NCI-H526 treated with DMSO at 0.1 percent for 48 hours (cell line): ENCODE measurements around the gene PHYH.
"Not testable (repeated sequence)": the region's sequence is repeated elsewhere in the genome, so short reads cannot be mapped to it uniquely, and the experiment has no call there.

Experiments used
- DNase-seq: peaks from one replicate; lab custom pipeline; 2025; lab: John Stamatoyannopoulos, UW

Gene PHYH

GRCh38 chr10:13321576-13321975 is 21.7 kb upstream of the PHYH start:
- no peak for DNase-seq

GRCh38 chr10:13319166-13319565 is 19.3 kb upstream of the PHYH start:
- DNase-seq: no peak

DNA sequence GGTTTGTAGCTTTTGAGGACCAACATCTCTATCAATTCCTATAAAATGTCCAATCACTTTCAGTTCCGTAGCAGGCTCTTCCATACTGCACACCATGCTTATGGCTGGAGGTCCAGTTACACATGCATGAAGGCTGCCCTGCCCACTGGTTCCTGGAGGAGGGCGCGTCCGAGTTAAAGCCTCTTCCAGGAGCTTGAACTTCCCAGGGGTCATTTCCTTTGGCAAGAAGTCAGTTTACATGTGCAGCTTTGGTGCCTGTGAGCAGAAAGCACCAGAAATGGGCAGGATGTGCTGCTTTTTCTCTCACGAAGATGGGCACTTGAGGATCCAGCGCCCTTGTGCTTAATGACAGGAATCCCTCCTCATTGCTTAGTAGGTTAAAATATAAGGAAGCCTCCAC is 17.6 kb upstream of the PHYH start:
- no peak for DNase-seq

- no peak for DNase-seq
These were observed 16.9 kb upstream of the PHYH start for GRCh38 chr10:13316635-13317311.

GRCh38 chr10:13315361-13315760 is 15.5 kb upstream of the PHYH start:
- no peak for DNase-seq

GRCh38 chr10:13311177-13311575 is 11.3 kb upstream of the PHYH start:
- no peak for DNase-seq

DNA sequence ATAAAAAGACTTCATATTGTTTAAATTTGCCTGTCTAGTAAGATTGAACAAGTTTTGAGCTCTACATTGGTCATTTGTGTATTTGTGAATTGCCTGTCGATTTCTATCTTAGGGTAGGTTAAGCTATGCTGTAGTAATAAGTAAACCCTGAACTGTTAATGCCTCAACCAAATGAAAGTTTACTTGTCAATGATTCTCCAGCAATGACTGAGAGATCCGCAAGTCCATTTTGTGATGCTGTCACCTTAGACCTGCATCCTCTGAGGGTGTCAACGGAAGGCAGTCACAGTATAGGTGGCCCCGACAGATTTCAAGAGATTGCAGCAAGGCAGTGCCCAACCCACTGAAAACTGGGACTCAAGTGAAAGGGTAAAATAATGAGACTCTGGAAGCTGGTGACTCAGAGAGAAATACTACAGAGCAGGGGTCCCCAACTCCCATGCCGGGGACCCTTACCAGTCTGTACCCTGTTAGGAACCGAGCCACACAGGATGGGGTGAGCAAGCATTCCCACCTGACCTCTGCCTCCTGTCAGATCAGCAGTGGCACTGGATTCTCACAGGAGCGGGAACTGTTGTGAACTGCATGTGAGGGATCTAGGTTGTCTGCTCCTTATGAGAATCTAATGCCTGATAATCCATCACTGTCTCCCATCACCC is 10.8 kb upstream of the PHYH start:
- no peak for DNase-seq

DNA sequence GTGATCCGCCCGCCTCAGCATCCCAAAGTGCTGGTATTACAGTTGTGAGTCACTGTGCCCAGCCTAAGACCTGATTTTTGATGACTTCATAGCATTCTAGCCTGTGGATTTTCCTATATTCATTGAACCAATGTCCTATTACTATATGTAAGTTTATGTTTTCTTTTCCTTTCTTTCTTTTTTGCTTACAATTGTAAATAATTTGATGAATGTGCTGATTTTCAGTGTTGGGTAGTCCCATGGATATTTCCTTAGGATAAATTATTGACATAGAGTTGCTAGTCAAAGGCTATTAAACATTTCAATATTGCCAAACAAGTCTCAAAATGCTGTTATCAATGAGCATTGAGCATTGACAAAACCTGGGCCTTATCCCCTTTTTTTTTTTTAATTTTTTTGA is 9.9 kb upstream of the PHYH start:
- no peak for DNase-seq

GRCh38 chr10:13308096-13308495 is 8.2 kb upstream of the PHYH start:
- DNase-seq: no peak

DNA sequence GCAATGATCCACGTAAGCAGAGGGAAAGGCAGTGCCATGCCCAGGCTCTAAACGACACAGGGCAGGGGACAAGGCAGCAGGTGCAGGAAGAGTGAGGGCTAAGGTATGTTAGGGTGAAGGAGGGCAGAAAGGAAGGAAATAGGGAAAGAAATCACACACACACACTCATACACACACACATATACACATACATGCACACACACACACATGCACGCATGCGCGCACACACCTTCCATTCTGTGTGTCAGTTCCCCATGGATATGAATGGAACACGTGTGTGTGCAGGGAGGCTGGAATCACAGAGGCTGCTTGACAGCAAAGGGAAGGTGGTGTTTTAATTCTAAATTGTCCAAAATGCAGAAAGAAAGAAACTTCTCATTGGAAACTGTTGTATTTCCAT is 6.2 kb upstream of the PHYH start:
- no peak for DNase-seq

DNA sequence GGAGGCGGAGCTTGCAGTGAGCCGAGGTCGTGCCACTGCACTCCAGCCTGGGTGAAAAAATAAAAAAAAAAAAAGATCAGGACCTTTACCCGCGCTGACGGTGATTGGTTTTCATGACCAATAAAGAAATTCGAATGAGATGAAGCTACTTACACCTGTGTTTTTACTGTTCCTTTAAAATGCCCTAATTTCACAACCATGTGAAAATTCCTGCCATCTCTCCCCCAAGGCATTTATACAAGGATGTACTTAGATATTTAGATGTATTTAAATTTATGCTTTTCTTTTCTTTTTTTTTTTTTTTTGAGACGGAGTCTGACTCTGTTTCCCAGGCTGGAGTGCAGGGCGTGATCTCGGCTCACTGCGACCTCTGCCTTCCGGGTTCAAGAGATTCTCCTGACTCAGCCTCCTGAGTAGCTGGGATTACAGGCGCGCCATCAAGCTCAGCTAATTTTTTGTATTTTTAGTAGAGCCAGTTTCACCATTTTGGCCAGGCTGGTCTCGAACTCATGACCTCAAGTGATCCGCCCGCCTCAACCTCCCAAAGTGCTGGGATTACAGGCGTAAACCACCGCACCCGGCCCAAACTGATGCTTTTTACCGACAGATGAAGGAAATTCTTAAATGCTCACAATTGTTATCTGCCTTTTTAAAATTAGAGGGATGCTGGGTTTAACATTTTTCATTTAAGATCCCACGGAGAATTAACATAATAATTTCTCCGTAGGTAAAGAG is 3.1 kb upstream of the PHYH start:
- DNase-seq: no peak

- DNase-seq: no peak
These were observed 972 bp downstream of the PHYH start for GRCh38 chr10:13298748-13299436.

GRCh38 chr10:13296476-13296875 is 3.4 kb downstream of the PHYH start:
- no peak for DNase-seq

DNA sequence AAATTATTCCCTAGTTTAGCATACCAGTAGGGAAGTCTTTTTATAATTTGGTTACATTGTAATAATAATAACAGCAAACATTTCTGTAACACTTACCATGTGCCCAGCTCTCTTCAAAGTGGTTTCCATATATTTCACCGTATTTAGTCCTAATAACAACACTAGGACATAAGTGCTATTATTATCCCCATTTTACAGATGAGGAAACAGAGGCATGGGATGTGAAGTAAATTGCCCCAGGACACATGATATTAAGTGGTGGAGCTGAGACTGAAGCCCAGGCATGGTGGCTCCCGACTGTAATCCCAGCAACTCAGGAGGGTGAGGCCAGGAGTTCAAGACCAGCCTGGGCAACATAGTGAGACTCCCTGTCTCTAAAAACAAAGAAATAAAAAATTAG is 5.1 kb downstream of the PHYH start:
- DNase-seq: no peak

DNA sequence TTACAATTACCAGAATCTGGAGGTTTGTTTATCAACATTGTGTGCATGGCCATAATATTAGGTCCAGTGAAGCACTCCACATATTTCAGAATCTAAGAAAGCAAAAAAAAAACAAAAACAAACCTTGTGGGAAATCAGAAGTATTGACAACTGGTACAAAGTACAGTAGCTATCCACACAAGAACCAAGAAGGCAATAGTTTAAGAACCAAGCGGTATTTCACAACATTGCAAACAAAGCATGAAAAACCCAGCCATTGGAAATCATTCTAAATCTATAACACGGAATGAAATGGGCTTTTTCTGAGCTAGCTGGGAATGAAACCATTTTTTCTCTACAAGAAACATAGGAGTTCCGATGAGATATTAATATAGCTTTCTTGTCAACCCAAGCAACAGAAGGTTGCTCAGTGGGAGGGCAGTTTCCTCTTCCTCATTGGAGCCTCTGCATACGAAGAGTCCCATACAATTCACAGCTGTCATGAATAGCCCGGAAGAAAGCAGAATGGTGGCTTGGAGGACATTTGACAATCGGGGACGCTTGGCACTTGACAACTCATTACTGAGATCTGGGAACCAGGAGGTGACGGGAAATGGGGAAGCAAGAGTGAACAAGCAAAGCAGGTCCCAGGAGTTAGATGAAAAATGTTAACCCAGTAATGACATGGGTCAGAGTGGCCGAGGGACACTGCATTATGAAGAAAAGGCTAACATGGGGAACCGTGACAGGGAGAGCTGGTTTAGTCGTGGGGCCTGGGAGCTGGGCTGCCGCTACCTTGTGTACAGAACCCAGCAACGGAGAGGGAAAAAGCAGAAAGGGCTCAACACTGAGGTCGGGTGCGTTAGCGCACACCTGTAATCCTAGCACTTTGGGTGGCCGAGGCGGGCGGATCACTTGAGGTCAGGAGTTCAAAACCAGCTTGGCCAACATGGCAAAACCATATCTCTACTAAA is 7.8 kb downstream of the PHYH start:
- no peak for DNase-seq

DNA sequence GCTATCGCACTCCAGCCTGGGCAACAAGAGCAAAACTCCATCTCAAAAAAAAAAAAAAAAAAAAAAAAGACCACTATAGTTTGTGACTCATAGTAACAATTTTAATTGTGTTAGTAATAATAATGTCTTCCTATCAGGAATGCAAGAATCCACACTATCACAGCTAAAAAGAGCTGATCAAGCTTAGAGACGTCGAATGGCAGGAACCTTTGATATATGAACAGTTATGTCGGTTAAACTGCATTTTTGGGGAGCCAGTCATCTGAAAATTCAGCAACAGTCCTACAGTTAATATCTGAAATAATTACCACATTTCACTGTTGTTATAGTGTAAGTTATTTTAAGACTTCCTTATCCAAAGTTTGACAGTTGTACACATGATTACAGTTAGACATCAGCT is 8.8 kb downstream of the PHYH start:
- no peak for DNase-seq

DNA sequence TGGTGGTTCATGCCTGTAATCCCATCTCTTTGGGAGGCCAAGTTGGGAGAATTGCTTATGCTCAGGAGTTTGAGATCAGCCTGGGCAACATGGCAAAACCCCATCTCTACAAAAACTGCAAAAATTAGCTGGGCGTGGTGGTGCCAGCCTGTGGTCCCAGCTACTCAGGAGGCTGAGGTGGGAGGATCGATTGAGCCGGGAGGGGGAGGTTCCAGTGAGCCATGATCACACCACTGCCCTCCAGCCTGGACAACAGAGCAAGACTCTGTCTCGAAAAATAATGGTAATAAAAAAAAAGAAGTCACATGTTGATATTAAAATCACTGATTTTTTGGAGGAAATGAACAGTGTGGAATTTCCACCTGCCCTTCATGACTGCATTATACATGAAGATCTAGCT is 15.8 kb downstream of the PHYH start:
- DNase-seq: no peak

- not testable (repeated sequence) for DNase-seq
These were observed 17.5 kb downstream of the PHYH start for GRCh38 chr10:13282348-13282747.

DNA sequence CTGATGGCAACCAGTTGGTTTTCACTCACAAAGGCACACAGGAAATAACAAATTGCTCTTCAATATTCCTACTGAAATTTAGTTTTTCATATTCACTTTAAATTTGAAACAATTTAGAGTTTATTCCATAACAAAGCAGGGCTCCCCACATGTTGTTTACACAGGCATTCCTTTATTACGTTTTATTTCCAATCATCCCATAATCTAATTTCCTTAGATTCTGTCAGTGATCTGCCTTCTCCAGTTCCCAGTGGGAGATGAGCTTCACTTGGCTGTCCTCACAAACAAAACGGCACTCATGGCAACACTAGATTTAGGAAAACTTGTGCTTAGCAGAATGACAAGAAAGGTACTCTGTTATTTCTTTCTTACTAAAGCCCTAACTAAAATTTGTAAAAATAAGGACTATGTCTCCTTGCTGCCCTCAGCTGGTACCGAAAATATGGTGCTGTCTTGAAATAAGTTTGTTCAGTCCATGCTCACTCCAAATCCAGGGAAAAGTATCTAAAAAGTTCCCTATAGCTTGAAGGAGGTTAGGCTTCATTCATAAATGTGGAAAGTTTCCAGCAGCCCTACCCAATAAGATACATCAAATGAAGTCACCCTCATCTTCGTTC is 23.0 kb downstream of the PHYH start:
- no peak for DNase-seq

GRCh38 chr10:13276146-13276545 is 23.7 kb downstream of the PHYH start:
- not testable (repeated sequence) for DNase-seq

DNA sequence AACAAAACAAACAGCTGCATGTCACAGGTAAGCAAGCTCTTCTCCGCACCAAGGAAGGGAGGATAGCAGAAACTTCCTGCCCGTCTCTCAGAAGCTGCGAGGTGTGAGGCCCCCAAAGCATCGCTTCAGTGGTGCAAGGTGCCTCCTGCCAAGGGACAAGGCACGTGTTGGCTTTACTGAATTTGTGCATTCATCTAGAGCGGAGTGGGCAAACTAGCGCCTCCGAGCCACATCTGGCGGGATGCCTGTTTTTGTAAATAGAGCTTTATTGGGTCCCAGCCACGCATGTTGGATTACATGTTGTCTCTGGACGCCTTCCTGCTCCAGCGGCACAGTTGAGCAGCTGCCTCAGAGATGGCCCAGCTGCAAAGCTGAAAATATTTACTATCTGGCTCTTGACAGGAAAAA is 27.7 kb downstream of the PHYH start:
- DNase-seq: no peak
